Mesothelial cell of epicardium (in vitro differentiated cells): Measurements from ENCODE around the gene DUSP18. TPM values are rescaled to one million over a fixed set of nuclear protein-coding genes. Genes with fewer than 3 reads are reported as not detected.
A peak's percentile ranks its signal among the peaks of the same experiment; 100 is the strongest.

ENCODE experiments used
- DNase-seq, 2 experiments: peaks; one replicate each; pipeline ENCODE4 v3.0.0; 2021; ENCODE audit warnings: low spot score in 2 of 2; ENCODE audit not compliant: unreplicated experiment in 2 of 2
- H3K27ac Mint-ChIP-seq: 2 replicates; pipeline ENCODE4 v1.8.0; 2021; ENCODE audit warnings: mixed read lengths
- H3K27me3 Mint-ChIP-seq: 2 replicates; pipeline ENCODE4 v1.8.0; 2021; ENCODE audit warnings: low read depth, mixed read lengths
- H3K36me3 Mint-ChIP-seq: 2 replicates; pipeline ENCODE4 v1.8.0; 2021; ENCODE audit warnings: mixed read lengths
- H3K4me1 Mint-ChIP-seq: 2 replicates; pipeline ENCODE4 v1.8.0; 2021; ENCODE audit warnings: mixed read lengths
- H3K4me3 Mint-ChIP-seq: 2 replicates; pipeline ENCODE4 v1.8.0; 2021; ENCODE audit warnings: mild to moderate bottlenecking, moderate library complexity, mixed read lengths
- H3K9me3 Mint-ChIP-seq: 2 replicates; pipeline ENCODE4 v1.8.0; 2021; ENCODE audit warnings: mixed read lengths
- total RNA-seq: library from RNA; stranded (reverse); gene quantifications from 3 replicates; pipeline ENCODE4 v1.2.1, GENCODE V29; 2021
- TF ChIP-seq, protein P1 (sequence below): fragments of 200-600 bp; sonication (generic); IDR thresholded peaks from one replicate; pipeline ENCODE4 v1.5.0; 2021; ENCODE audit warnings: antibody characterized with exemption; ENCODE audit not compliant: unreplicated experiment

Gene DUSP18
- total RNA-seq, 1 donor from 2014 or later: 6.2 TPM

DNA sequence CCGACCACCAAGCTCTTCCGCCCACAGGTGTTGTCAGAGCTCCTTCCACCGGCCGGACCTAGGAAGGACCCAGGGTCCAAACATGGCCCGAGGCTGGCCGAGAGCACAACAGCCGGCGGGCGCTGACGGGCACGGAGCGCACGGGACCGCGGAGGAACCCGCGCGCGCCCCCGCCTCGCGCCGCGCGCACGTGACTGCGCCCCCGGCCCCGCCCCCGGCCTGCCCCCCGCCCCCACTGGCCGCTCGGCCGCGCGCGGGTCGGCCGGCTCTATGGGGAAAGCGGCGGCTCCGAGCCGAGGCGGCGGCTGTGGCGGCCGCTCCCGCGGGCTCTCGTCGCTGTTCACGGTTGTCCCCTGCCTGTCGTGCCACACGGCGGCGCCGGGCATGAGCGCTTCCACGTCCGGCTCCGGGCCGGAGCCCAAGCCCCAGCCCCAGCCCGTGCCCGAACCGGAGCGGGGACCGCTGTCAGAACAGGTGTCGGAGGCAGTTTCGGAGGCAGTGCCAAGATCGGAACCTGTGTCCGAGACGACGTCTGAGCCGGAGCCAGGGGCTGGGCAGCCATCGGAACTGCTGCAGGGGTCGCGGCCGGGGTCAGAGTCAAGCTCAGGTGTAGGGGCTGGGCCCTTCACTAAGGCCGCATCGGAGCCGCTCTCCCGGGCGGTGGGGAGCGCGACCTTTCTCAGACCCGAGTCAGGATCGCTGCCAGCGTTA lies 27.1 kb upstream of the DUSP18 start, which contains the start of gene OSBP2:
Gene OSBP2 (plus strand): TSS at position 235 of the 711 bp plus-strand sequence. CDS start 36 bp downstream, at position 271.
- H3K9me3 Mint-ChIP-seq: no peaks in the 10 kb centered on the region
- H3K27ac Mint-ChIP-seq: peak within 1 kb of the TSS; percentile 98
- peaks cover 21% of the 10 kb centered on the region for H3K4me1 Mint-ChIP-seq
- peaks cover 8% of the 10 kb centered on the region for H3K27me3 Mint-ChIP-seq
- TF ChIP-seq, protein P1, sequence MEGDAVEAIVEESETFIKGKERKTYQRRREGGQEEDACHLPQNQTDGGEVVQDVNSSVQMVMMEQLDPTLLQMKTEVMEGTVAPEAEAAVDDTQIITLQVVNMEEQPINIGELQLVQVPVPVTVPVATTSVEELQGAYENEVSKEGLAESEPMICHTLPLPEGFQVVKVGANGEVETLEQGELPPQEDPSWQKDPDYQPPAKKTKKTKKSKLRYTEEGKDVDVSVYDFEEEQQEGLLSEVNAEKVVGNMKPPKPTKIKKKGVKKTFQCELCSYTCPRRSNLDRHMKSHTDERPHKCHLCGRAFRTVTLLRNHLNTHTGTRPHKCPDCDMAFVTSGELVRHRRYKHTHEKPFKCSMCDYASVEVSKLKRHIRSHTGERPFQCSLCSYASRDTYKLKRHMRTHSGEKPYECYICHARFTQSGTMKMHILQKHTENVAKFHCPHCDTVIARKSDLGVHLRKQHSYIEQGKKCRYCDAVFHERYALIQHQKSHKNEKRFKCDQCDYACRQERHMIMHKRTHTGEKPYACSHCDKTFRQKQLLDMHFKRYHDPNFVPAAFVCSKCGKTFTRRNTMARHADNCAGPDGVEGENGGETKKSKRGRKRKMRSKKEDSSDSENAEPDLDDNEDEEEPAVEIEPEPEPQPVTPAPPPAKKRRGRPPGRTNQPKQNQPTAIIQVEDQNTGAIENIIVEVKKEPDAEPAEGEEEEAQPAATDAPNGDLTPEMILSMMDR: no peak
- peak within 1 kb of the TSS; percentile 89 for H3K4me3 Mint-ChIP-seq
- DNase-seq: peak; percentile 32 to 55
- H3K36me3 Mint-ChIP-seq: no peaks in the 10 kb centered on the region

DNA sequence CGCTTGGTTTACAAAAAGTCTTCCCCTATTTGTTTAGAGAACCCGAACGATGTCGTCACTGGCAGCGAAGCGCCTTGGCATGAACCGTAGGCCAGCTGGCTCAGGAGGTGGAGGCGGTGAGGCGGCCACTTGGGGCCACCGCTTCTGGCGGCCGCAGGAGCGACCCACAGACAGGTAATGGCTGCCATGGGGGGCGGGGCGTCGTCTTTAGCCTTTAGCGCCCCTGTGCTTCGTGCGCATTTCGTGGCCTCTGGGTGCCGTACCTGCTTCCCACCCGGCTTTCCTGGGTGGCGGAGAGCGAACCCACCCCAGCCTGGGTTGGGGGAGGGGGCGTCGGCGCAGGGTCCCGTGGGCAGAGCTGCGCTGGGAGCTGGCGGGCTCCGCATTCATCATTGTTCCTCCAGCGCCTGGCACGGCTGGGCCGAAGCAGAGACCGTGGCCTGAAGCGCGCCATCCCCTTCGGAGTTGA lies 26.5 kb upstream of the DUSP18 start:
- DNase-seq: peak; percentile 53 to 70
- peaks cover 8% of the 10 kb centered on the region for H3K27me3 Mint-ChIP-seq
- H3K9me3 Mint-ChIP-seq: no peaks in the 10 kb centered on the region
- H3K27ac Mint-ChIP-seq: peak overlapping the region; percentile 98
- TF ChIP-seq, protein P1: no peak
- H3K36me3 Mint-ChIP-seq: no peaks in the 10 kb centered on the region
- peaks cover 21% of the 10 kb centered on the region for H3K4me1 Mint-ChIP-seq
- H3K4me3 Mint-ChIP-seq: peak overlapping the region; percentile 89

DNA sequence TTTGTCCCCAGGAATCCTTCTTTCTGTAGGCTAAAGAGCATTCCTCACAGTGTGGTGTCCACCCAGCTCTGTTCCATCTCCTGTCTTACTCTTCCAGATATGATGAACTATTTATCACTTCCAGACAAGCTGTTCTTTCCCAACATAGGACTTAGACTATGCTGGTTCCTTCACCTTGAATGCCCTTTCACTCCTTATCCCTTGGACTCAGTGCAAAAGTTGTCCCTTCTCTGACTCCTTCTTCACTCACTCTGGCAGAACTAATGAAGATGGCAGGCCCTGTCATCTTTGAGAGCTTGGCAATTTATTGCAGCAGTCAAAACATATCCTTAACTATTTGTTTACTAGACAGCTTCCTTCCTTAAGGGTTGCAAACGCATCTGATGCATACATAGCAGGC lies 23.5 kb upstream of the DUSP18 start:
- Mint-ChIP-seq H3K4me3 (no peak overlapping the region), H3K9me3 (no peaks in the 10 kb centered on the region), H3K4me1 (peaks cover 20% of the 10 kb centered on the region), H3K27me3 (peaks cover 5% of the 10 kb centered on the region), H3K27ac (no peak overlapping the region), H3K36me3 (no peaks in the 10 kb centered on the region)
- DNase-seq: no peak
- TF ChIP-seq, protein P1: no peak

DNA sequence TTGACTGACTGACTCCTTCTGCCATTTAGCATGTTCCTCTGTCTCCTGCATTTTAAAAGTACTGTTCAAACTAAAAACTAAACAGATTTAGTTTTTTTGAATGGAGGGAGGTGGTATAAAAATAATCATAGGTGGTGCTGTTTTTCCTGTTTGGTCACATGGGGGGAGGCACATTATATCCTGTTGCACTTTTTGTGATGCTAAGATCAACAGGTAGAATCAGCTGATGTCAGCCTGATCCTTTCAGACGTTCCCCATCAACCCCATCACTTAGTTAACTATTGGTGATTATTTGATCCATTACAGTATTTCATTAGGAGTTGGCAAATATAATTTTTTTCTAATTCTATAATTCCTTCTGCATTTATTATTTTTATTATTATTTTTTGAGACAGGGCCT lies 21.9 kb upstream of the DUSP18 start:
- H3K4me3 Mint-ChIP-seq: no peak overlapping the region
- TF ChIP-seq, protein P1: no peak
- peaks cover 5% of the 10 kb centered on the region for H3K27me3 Mint-ChIP-seq
- no peaks in the 10 kb centered on the region for H3K36me3 Mint-ChIP-seq
- no peak overlapping the region for H3K27ac Mint-ChIP-seq
- H3K9me3 Mint-ChIP-seq: no peaks in the 10 kb centered on the region
- no peak for DNase-seq
- H3K4me1 Mint-ChIP-seq: peaks cover 10% of the 10 kb centered on the region

DNA sequence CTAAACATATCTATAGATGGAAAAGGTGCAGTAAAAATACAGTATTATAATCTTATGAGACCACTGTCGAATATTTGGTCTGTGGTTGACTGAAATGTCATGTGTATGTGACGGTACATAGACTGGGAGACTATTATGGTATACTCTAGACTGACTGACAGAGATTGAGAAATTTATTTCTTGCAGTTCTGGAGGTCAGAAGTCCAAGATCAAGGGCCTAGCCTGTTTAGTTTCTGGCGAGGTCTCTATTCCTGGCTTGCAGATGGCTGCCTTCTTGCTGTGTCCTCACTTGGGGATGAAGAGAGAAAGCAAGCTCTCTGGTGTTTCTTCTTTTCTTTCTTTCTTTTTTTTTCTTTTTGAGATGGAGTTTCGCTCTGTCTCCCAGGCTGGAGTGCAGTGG lies 19.7 kb upstream of the DUSP18 start:
- H3K27me3 Mint-ChIP-seq: peaks cover 5% of the 10 kb centered on the region
- H3K36me3 Mint-ChIP-seq: no peaks in the 10 kb centered on the region
- H3K4me1 Mint-ChIP-seq: no peaks in the 10 kb centered on the region
- no peak overlapping the region for H3K4me3 Mint-ChIP-seq
- H3K9me3 Mint-ChIP-seq: no peaks in the 10 kb centered on the region
- TF ChIP-seq, protein P1: no peak
- H3K27ac Mint-ChIP-seq: no peak overlapping the region
- no peak for DNase-seq
